GM18870 (cell line): ENCODE data around the gene SYT5.

ENCODE experiments used
- ATAC-seq: cut with Tn5 transposase; IDR thresholded peaks from one replicate; pipeline ENCODE4 v1.9.1; 2021; ENCODE audit warnings: moderate library complexity; ENCODE audit not compliant: unreplicated experiment

SYT5 gene

GRCh38 chr19:55147545-55148251 lies 32.4 kb downstream of the SYT5 start:
- no peak for ATAC-seq

- ATAC-seq: no peak
Measured at GRCh38 chr19:55146705-55147273, 33.3 kb downstream of the SYT5 start.

GRCh38 chr19:55146078-55146704 lies 33.9 kb downstream of the SYT5 start:
- no peak for ATAC-seq

- ATAC-seq: no peak
Measured at GRCh38 chr19:55145232-55145631, 34.9 kb downstream of the SYT5 start.

- no peak for ATAC-seq
Measured at GRCh38 chr19:55141696-55142095, 38.4 kb downstream of the SYT5 start.

GRCh38 chr19:55137915-55138314 lies 42.2 kb downstream of the SYT5 start:
- ATAC-seq: no peak

- no peak for ATAC-seq
Measured at GRCh38 chr19:55136399-55137102, 43.5 kb downstream of the SYT5 start.

- ATAC-seq: no peak
Measured at GRCh38 chr19:55134736-55135135, 45.4 kb downstream of the SYT5 start.

- no peak for ATAC-seq
Measured at GRCh38 chr19:55133639-55134444, 46.2 kb downstream of the SYT5 start.

GRCh38 chr19:55132453-55133129 lies 47.5 kb downstream of the SYT5 start:
- no peak for ATAC-seq

GRCh38 chr19:55131421-55131820 lies 48.7 kb downstream of the SYT5 start:
- ATAC-seq: no peak
